ENCODE measurements around the gene RARRES1.

DNA sequence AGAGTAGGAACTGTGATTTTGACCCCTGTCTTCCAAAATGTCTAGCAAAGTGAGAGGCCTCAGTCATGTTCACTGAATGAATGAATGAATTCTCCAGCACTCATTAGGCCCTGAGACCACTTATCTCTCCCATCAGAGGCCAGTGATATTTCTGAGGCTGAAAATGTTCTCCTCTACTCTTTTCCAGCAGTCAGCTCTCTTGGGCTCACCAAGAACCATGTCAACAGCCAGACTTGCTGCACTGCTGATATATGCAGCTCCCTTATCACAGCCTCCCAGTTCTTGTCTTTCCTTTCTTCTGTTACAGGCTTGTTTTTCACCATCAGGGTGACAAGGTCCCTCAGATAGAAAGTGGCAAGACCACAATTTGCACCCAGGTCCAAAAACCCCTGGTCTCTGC is 40.9 kb upstream of the RARRES1 start:
- TF ChIP-seq FOXA1 (IDR thresholded peaks at IDR 0.05) (no peak), BHLHE40 (IDR thresholded peaks at IDR 0.05; ENCODE audit: borderline replicate concordance) (no peak), FOXM1 (IDR thresholded peaks at IDR 0.05; ENCODE audit: borderline replicate concordance) (no peak), FOXK2 (IDR thresholded peaks at IDR 0.05) (no peak), SUZ12 (IDR thresholded peaks at IDR 0.05) (no peak), ZNF384 (IDR thresholded peaks at IDR 0.05) (no peak), NFRKB (IDR thresholded peaks at IDR 0.05) (no peak)

All from HEK293T (cell line).